A549 (cell line): ENCODE results near the gene ARPC5L. TPM values are rescaled to one million over a fixed set of nuclear protein-coding genes. Genes with fewer than 3 reads are reported as not detected.
A peak's percentile ranks its signal among the peaks of the same experiment; 100 is the strongest.

Experiments
- BHLHE40 ChIP-seq: IDR thresholded peaks from 2 replicates; pipeline ENCODE4 v1.6.1; 2012; ENCODE audit warnings: low read depth, low read length, inconsistent platforms
- CBX2 ChIP-seq: fragments of 200-600 bp; sonication (generic); IDR thresholded peaks from 2 replicates; pipeline ENCODE4 v1.6.1; 2016; ENCODE audit warnings: low read depth, mild to moderate bottlenecking, borderline replicate concordance
- CBX8 ChIP-seq: fragments of 200-600 bp; sonication (generic); IDR thresholded peaks from 2 replicates; pipeline ENCODE4 v1.6.1; 2016
- CEBPB ChIP-seq, 2 experiments: fragments of >200 bp in 1 of 2; sonication (Bioruptor Twin) in 1 of 2; formaldehyde crosslinking in 1 of 2; IDR thresholded peaks; 2 replicates each; pipeline ENCODE4 v1.6.1; 2012 to 2016
- CHD2 ChIP-seq: fragments of 150-350 bp; IDR thresholded peaks from 2 replicates; pipeline ENCODE4 v1.6.1; 2014; ENCODE audit warnings: low read length; ENCODE audit not compliant: partially characterized antibody
- CTCF ChIP-seq: fragments of >200 bp; sonication (Bioruptor Twin); formaldehyde crosslinking; IDR thresholded peaks from 3 replicates; pipeline ENCODE4 v1.5.1; 2016
- EHF ChIP-seq: fragments of 250-450 bp; sonication (Bioruptor Pico); IDR thresholded peaks from 2 replicates; pipeline ENCODE4 v1.5.0; 2020; ENCODE audit warnings: mild to moderate bottlenecking
- ELK1 ChIP-seq: fragments of 150-350 bp; IDR thresholded peaks from 2 replicates; pipeline ENCODE4 v1.6.1; 2014; ENCODE audit warnings: low read depth, mild to moderate bottlenecking, low read length
- FOSB ChIP-seq: fragments of 250-450 bp; sonication (Bioruptor Pico); IDR thresholded peaks from 2 replicates; pipeline ENCODE4 v1.5.0; 2020; ENCODE audit warnings: mild to moderate bottlenecking, moderate library complexity
- FOSL2 ChIP-seq, 2 experiments: fragments of 450-650 bp in 1 of 2; fragments of >200 bp in 1 of 2; sonication (Bioruptor Twin) in 1 of 2; formaldehyde crosslinking; IDR thresholded peaks; 2 replicates each; pipeline versions ENCODE4 v1.5.0 to v1.6.1; 2016 to 2020; ENCODE audit warnings: mild to moderate bottlenecking in 1 of 2, moderate library complexity in 1 of 2
- FOXS1 ChIP-seq: fragments of 250-450 bp; sonication (Bioruptor Pico); IDR thresholded peaks from 2 replicates; pipeline ENCODE4 v1.5.0; 2020; ENCODE audit warnings: mild to moderate bottlenecking, moderate library complexity
- GATA3 ChIP-seq: IDR thresholded peaks from 2 replicates; pipeline ENCODE4 v1.6.1; 2012; ENCODE audit warnings: borderline replicate concordance
- HDAC2 ChIP-seq: fragments of 200-600 bp; sonication (generic); IDR thresholded peaks from 2 replicates; pipeline ENCODE4 v1.6.1; 2016
- HES2 ChIP-seq: fragments of >200 bp; sonication (Bioruptor Twin); formaldehyde crosslinking; IDR thresholded peaks from 2 replicates; pipeline ENCODE4 v1.6.1; 2016
- HOXA7 ChIP-seq: fragments of 250-450 bp; sonication (Bioruptor Pico); IDR thresholded peaks from 2 replicates; pipeline ENCODE4 v1.5.0; 2020; ENCODE audit warnings: mild to moderate bottlenecking, moderate library complexity
- HOXB5 ChIP-seq: fragments of 250-450 bp; sonication (Bioruptor Pico); IDR thresholded peaks from 2 replicates; pipeline ENCODE4 v1.5.0; 2020; ENCODE audit warnings: mild to moderate bottlenecking, moderate library complexity
- JUN ChIP-seq, 2 experiments: fragments of >200 bp; sonication (Bioruptor Twin); formaldehyde crosslinking; IDR thresholded peaks; 2 replicates in 1 of 2; 3 replicates in 1 of 2; pipeline ENCODE4 v1.6.1; 2016 to 2017
- MAFK ChIP-seq: fragments of 450-650 bp; IDR thresholded peaks from 2 replicates; pipeline ENCODE4 v1.6.1; 2014; ENCODE audit not compliant: partially characterized antibody
- MAX ChIP-seq: IDR thresholded peaks from 2 replicates; pipeline ENCODE4 v1.6.1; 2012
- MAZ ChIP-seq: fragments of 150-350 bp; IDR thresholded peaks from 2 replicates; pipeline ENCODE4 v1.6.1; 2014; ENCODE audit warnings: antibody characterized with exemption, low read depth, low read length, borderline replicate concordance
- NFE2L2 ChIP-seq: fragments of 150-350 bp; conservative IDR thresholded peaks from 2 replicates; pipeline ENCODE4 v1.6.1; 2014; ENCODE audit warnings: low read length
- NPAS2 ChIP-seq: fragments of 250-450 bp; sonication (Bioruptor Pico); IDR thresholded peaks from 2 replicates; pipeline ENCODE4 v1.8.0; 2022; ENCODE audit warnings: mild to moderate bottlenecking, moderate library complexity, borderline replicate concordance
- NR3C1 ChIP-seq: fragments of >200 bp; sonication (Bioruptor Twin); formaldehyde crosslinking; IDR thresholded peaks from 3 replicates; pipeline ENCODE4 v1.6.1; 2017
- POLR2A ChIP-seq: IDR thresholded peaks from 2 replicates; pipeline ENCODE4 v1.6.1; 2012; ENCODE audit warnings: mild to moderate bottlenecking, low read length
- RAD21 ChIP-seq, 2 experiments: fragments of >200 bp in 1 of 2; sonication (Bioruptor Twin) in 1 of 2; formaldehyde crosslinking in 1 of 2; IDR thresholded peaks in 1 of 2; conservative IDR thresholded peaks in 1 of 2; 2 replicates in 1 of 2; 3 replicates in 1 of 2; pipeline ENCODE4 v1.6.1; 2012 to 2018; ENCODE audit warnings: inconsistent platforms in 1 of 2
- RCOR1 ChIP-seq: fragments of 150-350 bp; IDR thresholded peaks from 2 replicates; pipeline ENCODE4 v1.6.1; 2014; ENCODE audit warnings: antibody characterized with exemption, low read length, low read depth
- RFX5 ChIP-seq: fragments of 450-650 bp; IDR thresholded peaks from 2 replicates; pipeline ENCODE4 v1.7.1; 2014; ENCODE audit warnings: antibody characterized with exemption, mild to moderate bottlenecking, moderate library complexity
- RNF2 ChIP-seq: fragments of 200-600 bp; sonication (generic); IDR thresholded peaks from 2 replicates; pipeline ENCODE4 v1.6.1; 2016; ENCODE audit warnings: low read depth, mild to moderate bottlenecking, antibody characterized with exemption, moderate library complexity, borderline replicate concordance
- SREBF2 ChIP-seq: fragments of 450-650 bp; IDR thresholded peaks from 2 replicates; pipeline ENCODE4 v1.6.1; 2014; ENCODE audit warnings: mild to moderate bottlenecking, moderate library complexity
- TFCP2L1 ChIP-seq: fragments of 250-450 bp; sonication (Bioruptor Pico); IDR thresholded peaks from 2 replicates; pipeline ENCODE4 v1.5.0; 2021; ENCODE audit warnings: mild to moderate bottlenecking
- TP53 ChIP-seq: fragments of 250-450 bp; sonication (Bioruptor Pico); IDR thresholded peaks from 2 replicates; pipeline ENCODE4 v1.5.0; 2021; ENCODE audit warnings: mild to moderate bottlenecking, moderate library complexity
- ZC3H11A ChIP-seq: fragments of 450-650 bp; IDR thresholded peaks from 2 replicates; pipeline ENCODE4 v1.6.1; 2014; ENCODE audit warnings: antibody characterized with exemption, mild to moderate bottlenecking
- ZFP36 ChIP-seq: fragments of 450-650 bp; IDR thresholded peaks from 2 replicates; pipeline ENCODE4 v1.6.1; 2014; ENCODE audit warnings: borderline replicate concordance; ENCODE audit not compliant: partially characterized antibody
- ZSCAN20 ChIP-seq: fragments of 250-450 bp; sonication (Bioruptor Pico); IDR thresholded peaks from 2 replicates; pipeline ENCODE4 v1.8.0; 2022; ENCODE audit warnings: mild to moderate bottlenecking, moderate library complexity
- polyA plus RNA-seq, 4 experiments: library from polyadenylated mRNA; depleted of rRNA in 3 of 4; stranded (reverse); fragments of >200 nt; fragmentation: RNase III in 1 of 4; extraction: RNeasy Plus Mini Kit Qiagen cat#74134 plus additional on column Dnase treatment in 1 of 4; gene quantifications; 2 replicates in 3 of 4; 3 replicates in 1 of 4; pipeline ENCODE4 v1.2.3, GENCODE V29; 2011 to 2017
- TF ChIP-seq, protein P1 (sequence below): fragments of 250-450 bp; sonication (Bioruptor Pico); IDR thresholded peaks from 2 replicates; pipeline ENCODE4 v1.5.0; 2021; ENCODE audit warnings: mild to moderate bottlenecking, moderate library complexity, borderline replicate concordance
- TF ChIP-seq, protein P2 (sequence below): fragments of 250-450 bp; sonication (Bioruptor Pico); IDR thresholded peaks from 2 replicates; pipeline ENCODE4 v1.5.0; 2020; ENCODE audit warnings: low read depth, mild to moderate bottlenecking, moderate library complexity
- TF ChIP-seq, protein P3 (sequence below): IDR thresholded peaks from 2 replicates; pipeline ENCODE4 v1.6.1; 2012; ENCODE audit warnings: low read depth, borderline replicate concordance

The ARPC5L gene
- polyA plus RNA-seq, 2 of the 4 experiments (the other 2 are of a cell fraction) = 59.4 to 62.8 TPM

DNA sequence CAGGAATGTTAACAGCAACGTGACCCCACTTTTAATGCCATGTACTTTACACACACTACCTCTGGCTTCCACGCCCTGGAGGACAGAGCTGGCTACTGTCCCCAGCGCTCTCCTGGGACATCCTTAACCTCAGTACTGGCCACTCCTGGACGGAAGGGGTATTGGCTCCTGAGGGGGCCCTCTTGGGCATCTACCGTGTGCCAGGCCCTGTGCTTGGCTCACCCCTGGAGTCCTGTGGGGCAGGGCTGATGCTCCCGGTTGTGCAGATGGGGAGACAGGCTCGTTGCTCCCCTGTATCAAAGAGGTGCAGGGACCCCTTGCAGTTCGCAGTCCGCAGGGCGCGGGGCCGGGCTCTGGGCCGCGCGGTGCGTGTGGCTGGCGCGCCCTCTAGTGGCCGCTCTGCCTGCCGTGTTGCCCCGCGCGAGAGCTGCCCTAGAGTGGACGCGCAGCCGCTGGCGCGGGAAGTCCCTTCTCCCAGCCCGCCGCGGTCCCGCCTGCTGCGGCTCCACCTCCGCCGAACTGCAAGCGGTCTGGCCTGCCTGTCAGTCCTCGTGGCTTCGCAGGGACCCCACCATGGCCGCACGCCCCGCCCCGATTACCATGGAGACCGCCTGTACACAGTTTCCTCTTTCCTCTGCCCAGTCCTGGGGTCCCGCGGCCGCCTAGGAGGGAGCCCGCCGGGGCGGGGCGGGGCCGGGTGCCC lies 8.9 kb upstream of the ARPC5L start, which contains the start of gene WDR38 (continued):
- TF ChIP-seq NR3C1 (no peak), ZSCAN20 (CRISPR knock-in tag) (no peak), RNF2 (no peak), FOXS1 (no peak), SREBF2 (no peak), CEBPB (IDR thresholded peaks at IDR 0.05) (no peak), HES2 (no peak), NPAS2 (CRISPR knock-in tag) (no peak), ZFP36 (no peak), HDAC2 (no peak), GATA3 (0 out of 2 replicates have a peak, but pooled peaks have one; percentile 20), CBX2 (no peak), RAD21 (conservative IDR thresholded peaks at IDR 0.05 in 1 of 2, IDR thresholded peaks at IDR 0.05 in 1 of 2) (peak; percentile 93 to 100), ELK1 (no peak), CHD2 (no peak), FOSB (no peak), MAX (peak; percentile 72), CBX8 (no peak), NFE2L2 (no peak), ZC3H11A (no peak), JUN (IDR thresholded peaks at IDR 0.05) (peak in 1 of 2 experiments; percentile 49; a peak in 1 of 5 replicates), TFCP2L1 (CRISPR knock-in tag) (no peak), HOXB5 (CRISPR knock-in tag) (no peak), POLR2A (no peak), EHF (CRISPR knock-in tag) (no peak), HOXA7 (CRISPR knock-in tag) (no peak), RFX5 (peak; percentile 66; the same call in 1 of the 2 replicates), FOSL2 (IDR thresholded peaks at IDR 0.05) (no peak), FOSL2 (CRISPR knock-in tag; IDR thresholded peaks at IDR 0.05) (no peak), RCOR1 (no peak), CTCF (peak; percentile 100), MAFK (no peak), BHLHE40 (no peak), MAZ (no peak), TP53 (no peak)
- TF ChIP-seq, protein P1, sequence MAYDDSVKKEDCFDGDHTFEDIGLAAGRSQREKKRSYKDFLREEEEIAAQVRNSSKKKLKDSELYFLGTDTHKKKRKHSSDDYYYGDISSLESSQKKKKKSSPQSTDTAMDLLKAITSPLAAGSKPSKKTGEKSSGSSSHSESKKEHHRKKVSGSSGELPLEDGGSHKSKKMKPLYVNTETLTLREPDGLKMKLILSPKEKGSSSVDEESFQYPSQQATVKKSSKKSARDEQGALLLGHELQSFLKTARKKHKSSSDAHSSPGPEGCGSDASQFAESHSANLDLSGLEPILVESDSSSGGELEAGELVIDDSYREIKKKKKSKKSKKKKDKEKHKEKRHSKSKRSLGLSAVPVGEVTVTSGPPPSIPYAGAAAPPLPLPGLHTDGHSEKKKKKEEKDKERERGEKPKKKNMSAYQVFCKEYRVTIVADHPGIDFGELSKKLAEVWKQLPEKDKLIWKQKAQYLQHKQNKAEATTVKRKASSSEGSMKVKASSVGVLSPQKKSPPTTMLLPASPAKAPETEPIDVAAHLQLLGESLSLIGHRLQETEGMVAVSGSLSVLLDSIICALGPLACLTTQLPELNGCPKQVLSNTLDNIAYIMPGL (CRISPR knock-in tag) = no peak
- TF ChIP-seq, protein P2, sequence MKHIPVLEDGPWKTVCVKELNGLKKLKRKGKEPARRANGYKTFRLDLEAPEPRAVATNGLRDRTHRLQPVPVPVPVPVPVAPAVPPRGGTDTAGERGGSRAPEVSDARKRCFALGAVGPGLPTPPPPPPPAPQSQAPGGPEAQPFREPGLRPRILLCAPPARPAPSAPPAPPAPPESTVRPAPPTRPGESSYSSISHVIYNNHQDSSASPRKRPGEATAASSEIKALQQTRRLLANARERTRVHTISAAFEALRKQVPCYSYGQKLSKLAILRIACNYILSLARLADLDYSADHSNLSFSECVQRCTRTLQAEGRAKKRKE (CRISPR knock-in tag) = no peak
- TF ChIP-seq, protein P3, sequence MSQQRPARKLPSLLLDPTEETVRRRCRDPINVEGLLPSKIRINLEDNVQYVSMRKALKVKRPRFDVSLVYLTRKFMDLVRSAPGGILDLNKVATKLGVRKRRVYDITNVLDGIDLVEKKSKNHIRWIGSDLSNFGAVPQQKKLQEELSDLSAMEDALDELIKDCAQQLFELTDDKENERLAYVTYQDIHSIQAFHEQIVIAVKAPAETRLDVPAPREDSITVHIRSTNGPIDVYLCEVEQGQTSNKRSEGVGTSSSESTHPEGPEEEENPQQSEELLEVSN = peak; percentile 47; the same call in 1 of the 2 replicates
